HG02970 (cell line): ENCODE data around the gene GLIPR2.
"Not testable (repeated sequence)": the region's sequence is repeated elsewhere in the genome, so short reads cannot be mapped to it uniquely, and the experiment has no call there.

Source experiments
- ATAC-seq: cut with Tn5 transposase; IDR thresholded peaks from one replicate; pipeline ENCODE4 v1.9.1; 2021; ENCODE audit warnings: mild to moderate bottlenecking, moderate library complexity, moderate number of reproducible peaks; ENCODE audit not compliant: unreplicated experiment, low FRiP score

The GLIPR2 gene

GRCh38 chr9:36142510-36143244 lies 6.1 kb downstream of the GLIPR2 start:
- no peak for ATAC-seq

- no peak for ATAC-seq
These were observed 6.7 kb downstream of the GLIPR2 start for GRCh38 chr9:36143245-36143641.

- no peak for ATAC-seq
These were observed 8.0 kb downstream of the GLIPR2 start for GRCh38 chr9:36144309-36145232.

- ATAC-seq, result no peak
These were observed 9.4 kb downstream of the GLIPR2 start for GRCh38 chr9:36145970-36146369.

GRCh38 chr9:36146651-36147050 lies 10.1 kb downstream of the GLIPR2 start:
- ATAC-seq, result no peak

- no peak for ATAC-seq
These were observed 11.1 kb downstream of the GLIPR2 start for GRCh38 chr9:36147441-36148175.

- ATAC-seq, result no peak
These were observed 11.9 kb downstream of the GLIPR2 start for GRCh38 chr9:36148311-36149051.

- no peak for ATAC-seq
These were observed 12.7 kb downstream of the GLIPR2 start for GRCh38 chr9:36149197-36149596.

GRCh38 chr9:36150574-36151315 lies 14.2 kb downstream of the GLIPR2 start:
- ATAC-seq, result no peak

GRCh38 chr9:36151316-36152210 lies 15.0 kb downstream of the GLIPR2 start:
- ATAC-seq, result peak; percentile 58

GRCh38 chr9:36152741-36153438 lies 16.4 kb downstream of the GLIPR2 start:
- ATAC-seq, result no peak

- no peak for ATAC-seq
These were observed 17.2 kb downstream of the GLIPR2 start for GRCh38 chr9:36153746-36154145.

GRCh38 chr9:36154331-36154952 lies 17.9 kb downstream of the GLIPR2 start:
- ATAC-seq, result no peak

- ATAC-seq, result no peak
These were observed 19.6 kb downstream of the GLIPR2 start for GRCh38 chr9:36156116-36156515.

GRCh38 chr9:36158122-36158521 lies 21.6 kb downstream of the GLIPR2 start:
- no peak for ATAC-seq

- ATAC-seq, result no peak
These were observed 22.4 kb downstream of the GLIPR2 start for GRCh38 chr9:36158917-36159316.

- not testable (repeated sequence) for ATAC-seq
These were observed 23.0 kb downstream of the GLIPR2 start for GRCh38 chr9:36159509-36159908.
